IPS DF 6.9 (cell line): ENCODE data around the gene FBXO31.
"Not testable (repeated sequence)": the region's sequence is repeated elsewhere in the genome, so short reads cannot be mapped to it uniquely, and the experiment has no call there.

Experiments
- DNase-seq: peaks from one replicate; pipeline ENCODE4 v3.0.0-alpha.2; 2013; ENCODE audit warnings: low read depth, low spot score
- H3K27ac ChIP-seq: one replicate; pipeline ENCODE4 v1.5.1; 2013; ENCODE audit warnings: low read length, control low read depth
- H3K27me3 ChIP-seq: 2 replicates; pipeline ENCODE4 v1.6.1; 2013; ENCODE audit warnings: mild to moderate bottlenecking, low read length; ENCODE audit not compliant: control insufficient read depth, insufficient read depth
- H3K36me3 ChIP-seq: 2 replicates; pipeline ENCODE4 v1.6.1; 2013; ENCODE audit warnings: low read length; ENCODE audit not compliant: control insufficient read depth, insufficient read depth
- H3K4me1 ChIP-seq: 2 replicates; pipeline ENCODE4 v1.6.1; 2013; ENCODE audit warnings: low read length; ENCODE audit not compliant: control insufficient read depth, insufficient read depth
- H3K4me3 ChIP-seq: 2 replicates; pipeline ENCODE4 v1.5.1; 2013; ENCODE audit warnings: mild to moderate bottlenecking, low read length
- H3K9me3 ChIP-seq: 2 replicates; pipeline ENCODE4 v1.6.1; 2013; ENCODE audit warnings: low read length, inconsistent platforms; ENCODE audit not compliant: control insufficient read depth, insufficient read depth
- WGBS: extraction: QIAGEN DNeasy Blood & Tissue Kit; methylation state at CpG from one replicate; pipeline ENCODE4 v1.1.7; 2013; ENCODE audit warnings: mixed read lengths, missing lambda C conversion rate; ENCODE audit not compliant: insufficient read length, insufficient coverage; 5-methylcytosine and 5-hydroxymethylcytosine counted together

The FBXO31 gene

DNA sequence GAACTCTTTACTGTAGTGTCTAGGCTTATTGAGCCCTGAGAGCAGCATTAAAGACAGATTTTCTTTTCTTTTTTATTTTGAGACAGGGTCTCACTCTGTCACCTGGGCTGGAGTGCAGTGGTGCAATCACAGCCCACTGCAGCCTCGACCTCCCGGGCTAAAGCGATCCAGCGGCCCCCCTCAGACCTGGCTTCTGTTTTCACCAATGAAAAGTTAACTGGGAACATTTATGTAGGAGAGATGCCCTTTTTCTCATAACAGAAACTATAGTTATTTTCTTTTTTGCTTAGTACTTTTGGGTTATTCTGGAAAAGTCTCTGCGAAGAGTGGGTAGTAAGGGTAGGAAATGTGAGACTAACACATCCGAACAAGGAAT, 10.1 kb upstream of the FBXO31 start:
- H3K4me3 ChIP-seq, result no peak overlapping the region
- H3K36me3 ChIP-seq, result no peaks in the 10 kb centered on the region
- no peaks in the 10 kb centered on the region for H3K27me3 ChIP-seq
- no peaks in the 10 kb centered on the region for H3K9me3 ChIP-seq
- no peaks in the 10 kb centered on the region for H3K4me1 ChIP-seq
- no peak overlapping the region for H3K27ac ChIP-seq
- no CpG with 5 or more reads among the region's 6 CpGs for whole genome bisulfite sequencing
- DNase-seq, result no peak

- H3K27ac ChIP-seq, result no peak overlapping the region
- H3K4me3 ChIP-seq, result peak overlapping the region; percentile 78; the same call in 1 of the 2 replicates
- peaks cover under 1% of the 10 kb centered on the region; the same call in 1 of the 2 replicates for H3K4me1 ChIP-seq
- no peaks in the 10 kb centered on the region for H3K36me3 ChIP-seq
- WGBS, result no CpG with 5 or more reads among the region's 53 CpGs
- no peak for DNase-seq
- H3K27me3 ChIP-seq, result no peaks in the 10 kb centered on the region
- H3K9me3 ChIP-seq, result no peaks in the 10 kb centered on the region
These were observed 9.5 kb upstream of the FBXO31 start for GRCh38 chr16:87392821-87393679.

GRCh38 chr16:87391950-87392820, 8.6 kb upstream of the FBXO31 start, which contains the start of gene MAP1LC3B:
Gene MAP1LC3B (plus strand): TSS chr16:87392336. CDS start chr16:87392428, 92 bp downstream.
- Histone ChIP-seq H3K27me3 (no peaks in the 10 kb centered on the region), H3K4me3 (peak within 1 kb of the TSS; percentile 78), H3K9me3 (no peaks in the 10 kb centered on the region), H3K36me3 (no peaks in the 10 kb centered on the region), H3K27ac (no peak within 1 kb of the TSS), H3K4me1 (peaks cover 2% of the 10 kb centered on the region; the same call in 1 of the 2 replicates)
- no peak for DNase-seq
- no CpG with 5 or more reads among the region's 113 CpGs for WGBS

GRCh38 chr16:87391324-87391949, 7.9 kb upstream of the FBXO31 start:
- WGBS, result no CpG with 5 or more reads among the region's 44 CpGs

GRCh38 chr16:87390641-87391323, 7.2 kb upstream of the FBXO31 start:
- Histone ChIP-seq H3K4me1 (peaks cover 2% of the 10 kb centered on the region; the same call in 1 of the 2 replicates), H3K27ac (no peak overlapping the region), H3K36me3 (no peaks in the 10 kb centered on the region), H3K4me3 (peak overlapping the region; percentile 78; the same call in 1 of the 2 replicates), H3K9me3 (no peaks in the 10 kb centered on the region), H3K27me3 (no peaks in the 10 kb centered on the region)
- WGBS, result no CpG with 5 or more reads among the region's 24 CpGs
- no peak for DNase-seq

More at GRCh38 chr16:87391324-87391949, 7.9 kb upstream of the FBXO31 start:
- Histone ChIP-seq H3K27ac (no peak overlapping the region), H3K27me3 (no peaks in the 10 kb centered on the region), H3K36me3 (no peaks in the 10 kb centered on the region), H3K4me3 (peak overlapping the region; percentile 78), H3K4me1 (peaks cover 2% of the 10 kb centered on the region; the same call in 1 of the 2 replicates), H3K9me3 (no peaks in the 10 kb centered on the region)
- DNase-seq, result no peak

DNA sequence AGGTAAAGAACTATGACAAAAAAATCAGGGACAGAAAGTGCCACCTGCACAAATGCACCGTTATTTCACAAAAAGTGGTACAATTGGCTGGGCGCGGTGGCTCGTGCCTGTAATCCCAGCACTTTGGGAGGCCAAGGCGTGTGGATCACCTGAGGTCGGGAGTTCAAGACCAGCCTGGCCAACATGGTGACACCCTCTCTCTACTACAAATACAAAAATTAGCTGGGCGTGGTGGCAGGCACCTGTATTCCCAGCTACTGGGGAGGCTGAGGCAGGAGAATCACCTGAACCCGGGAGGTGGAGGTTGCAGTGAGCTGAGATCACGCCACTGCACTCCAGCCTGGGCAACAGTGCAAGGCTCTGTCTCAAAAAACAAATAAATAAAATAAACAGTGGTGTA, 6.3 kb upstream of the FBXO31 start:
- not testable (repeated sequence) for DNase-seq, H3K4me3 ChIP-seq, H3K36me3 ChIP-seq, H3K27ac ChIP-seq, H3K9me3 ChIP-seq, H3K27me3 ChIP-seq, H3K4me1 ChIP-seq
- WGBS, result no CpG with 5 or more reads among the region's 9 CpGs

DNA sequence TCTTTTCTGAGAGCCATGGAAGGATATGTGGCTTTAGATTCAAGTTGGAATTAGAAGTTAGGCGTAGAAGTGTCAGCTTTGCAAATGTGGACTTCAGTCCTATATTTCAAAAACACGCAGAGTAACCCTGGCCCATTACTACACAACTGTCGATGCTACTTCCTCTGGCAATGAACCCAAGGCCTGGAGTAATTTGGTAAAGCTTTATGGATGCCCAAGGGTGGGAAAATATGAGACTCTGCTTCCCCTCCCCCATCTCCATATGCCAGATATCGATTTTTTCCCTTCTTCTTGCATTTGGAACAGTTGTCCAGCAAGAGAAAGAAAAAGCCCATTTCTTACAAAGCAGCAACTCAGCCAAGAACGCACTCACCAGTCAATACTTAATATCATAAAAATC, 5.7 kb upstream of the FBXO31 start:
- H3K36me3 ChIP-seq, result no peaks in the 10 kb centered on the region
- no peaks in the 10 kb centered on the region for H3K27me3 ChIP-seq
- H3K4me1 ChIP-seq, result peaks cover 2% of the 10 kb centered on the region; the same call in 1 of the 2 replicates
- WGBS, result no CpG with 5 or more reads among the region's 5 CpGs
- H3K27ac ChIP-seq, result no peak overlapping the region
- no peak overlapping the region for H3K4me3 ChIP-seq
- DNase-seq, result no peak
- no peaks in the 10 kb centered on the region for H3K9me3 ChIP-seq

GRCh38 chr16:87388818-87389134, 5.2 kb upstream of the FBXO31 start:
- no peak for DNase-seq
- no peaks in the 10 kb centered on the region for H3K27me3 ChIP-seq
- H3K27ac ChIP-seq, result no peak overlapping the region
- peaks cover 2% of the 10 kb centered on the region; the same call in 1 of the 2 replicates for H3K4me1 ChIP-seq
- H3K36me3 ChIP-seq, result no peaks in the 10 kb centered on the region
- WGBS, result no CpG with 5 or more reads among the region's 1 CpG
- no peaks in the 10 kb centered on the region for H3K9me3 ChIP-seq
- H3K4me3 ChIP-seq, result no peak overlapping the region

DNA sequence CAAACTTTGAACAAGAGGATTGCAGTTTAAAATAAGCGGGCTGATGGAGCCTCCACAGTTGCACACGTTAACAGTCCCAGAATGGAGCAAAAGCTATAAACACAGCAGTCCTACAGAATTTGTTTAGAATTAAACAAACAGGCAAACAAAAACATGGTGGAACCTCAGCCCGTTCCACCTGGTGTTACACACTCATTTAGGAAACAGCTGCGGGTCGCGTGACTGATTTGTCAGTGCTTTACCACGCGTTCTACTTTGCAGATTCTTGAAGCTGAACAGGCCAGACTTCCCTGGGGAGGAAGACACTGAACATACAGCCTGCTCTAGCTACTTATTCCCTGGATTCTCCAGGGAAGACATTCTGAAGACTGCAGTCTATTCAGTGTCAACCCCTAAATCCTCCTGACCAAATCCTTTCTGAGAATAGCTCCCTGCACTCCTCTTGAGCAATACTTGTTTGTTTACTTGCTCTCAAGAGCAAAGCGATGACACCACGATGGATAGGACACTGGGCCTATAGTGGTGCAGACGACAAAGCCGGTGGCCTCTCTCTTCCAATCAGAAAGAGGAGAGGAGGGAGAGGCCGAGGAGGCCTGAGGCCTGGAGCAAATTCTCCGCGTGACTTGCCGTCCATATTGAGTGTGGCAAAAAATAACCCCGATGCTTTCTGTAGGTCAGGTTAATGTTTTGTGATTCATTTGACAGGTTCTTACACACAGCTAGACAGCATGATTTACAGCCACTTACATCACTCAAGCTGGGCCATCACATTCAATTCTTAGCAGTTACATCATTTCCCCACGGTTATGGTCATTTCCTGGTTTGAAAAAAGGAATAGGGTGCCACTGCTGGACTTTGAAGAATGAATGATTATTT, 4.6 kb upstream of the FBXO31 start:
- peak; percentile 92 for DNase-seq
- H3K36me3 ChIP-seq, result no peaks in the 10 kb centered on the region
- no peak overlapping the region for H3K27ac ChIP-seq
- no peaks in the 10 kb centered on the region for H3K27me3 ChIP-seq
- peaks cover 2% of the 10 kb centered on the region; the same call in 1 of the 2 replicates for H3K4me1 ChIP-seq
- H3K4me3 ChIP-seq, result no peak overlapping the region
- WGBS, result no CpG with 5 or more reads among the region's 18 CpGs
- H3K9me3 ChIP-seq, result no peaks in the 10 kb centered on the region
